A549 treated with Hydrocortisone at 1 μM for 4 hours (cell line): ENCODE measurements around the gene ALAS1. TPM values are rescaled to one million over a fixed set of nuclear protein-coding genes. Genes with fewer than 3 reads are reported as not detected.

Source experiments
- total RNA-seq: library from RNA; stranded (reverse); fragments of 200-300 nt; extraction: Qiagen RNA extraction; gene quantifications from 5 replicates; pipeline ENCODE4 v1.2.3, GENCODE V29; 2022

ALAS1 gene
- 43.7 to 52.3 TPM (median 48.9 TPM) in 5 replicates for total RNA-seq

GRCh38 chr3:52197842-52198625, at the start of gene ALAS1:
ALAS1 (plus strand) TSS chr3:52198160; CDS start chr3:52199242, 1,082 bp downstream.

GRCh38 chr3:52154135-52155094, 43.5 kb upstream of the ALAS1 start, which contains the start of gene POC1A:
POC1A (minus strand) TSS chr3:52154423; CDS start chr3:52154372, 51 bp downstream.

GRCh38 chr3:52225452-52226228, 27.7 kb downstream of the ALAS1 start, which contains the start of gene TLR9:
TLR9 (minus strand) TSS chr3:52225645; CDS start chr3:52225529, 116 bp downstream.

GRCh38 chr3:52238761-52239701, 41.1 kb downstream of the ALAS1 start, which contains the start of gene TWF2:
TWF2 (minus strand) TSS chr3:52239158; CDS start chr3:52239016, 142 bp downstream.

GRCh38 chr3:52245322-52246263, 47.6 kb downstream of the ALAS1 start, which contains the start of gene PPM1M:
PPM1M (plus strand) TSS chr3:52245759; CDS start chr3:52245825, 66 bp downstream.

Other genes starting within 250 kb of the ALAS1 start
- gene GPR62, start 242.8 kb upstream of the ALAS1 start, total RNA-seq = not detected in 5 replicates
- gene PCBP4, start 230.7 kb upstream of the ALAS1 start, total RNA-seq = 12.1 to 14.2 TPM (median 13.3 TPM) in 5 replicates
- gene ABHD14B, start 224.1 kb upstream of the ALAS1 start, total RNA-seq = 28.2 to 33.9 TPM (median 32.5 TPM) in 5 replicates
- 10.0 to 16.8 TPM (median 14.4 TPM) in 5 replicates for gene ABHD14A, start 223.1 kb upstream of the ALAS1 start, total RNA-seq
- 21.2 to 26.4 TPM (median 24.4 TPM) in 5 replicates for gene ACY1, start 214.6 kb upstream of the ALAS1 start, total RNA-seq
- gene RPL29, start 202.3 kb upstream of the ALAS1 start, total RNA-seq = 1,296 to 1,373 TPM (median 1,344 TPM) in 5 replicates
- gene DUSP7, start 141.6 kb upstream of the ALAS1 start, total RNA-seq = 20.4 to 21.4 TPM (median 21.2 TPM) in 5 replicates
- gene POC1A, start 43.7 kb upstream of the ALAS1 start, total RNA-seq = 17.7 to 19.8 TPM (median 18.1 TPM) in 5 replicates
- gene TLR9, start 27.5 kb downstream of the ALAS1 start, total RNA-seq = 0.02 to 0.03 TPM in 2 of 5 replicates, not detected in the others
- 59.1 to 71.2 TPM (median 66.9 TPM) in 5 replicates for gene TWF2, start 41.0 kb downstream of the ALAS1 start, total RNA-seq
- gene PPM1M, start 47.6 kb downstream of the ALAS1 start, total RNA-seq = 3.9 to 5.2 TPM (median 4.2 TPM) in 5 replicates
- gene WDR82, start 80.5 kb downstream of the ALAS1 start, total RNA-seq = 49.1 to 59.5 TPM (median 50.8 TPM) in 5 replicates
- gene GLYCTK, start 89.7 kb downstream of the ALAS1 start, total RNA-seq = 3.0 to 4.6 TPM (median 3.9 TPM) in 5 replicates
- gene DNAH1, start 118.2 kb downstream of the ALAS1 start, total RNA-seq = 0.78 to 1.2 TPM (median 0.97 TPM) in 5 replicates
- gene BAP1, start 211.8 kb downstream of the ALAS1 start, total RNA-seq = 33.2 to 39.6 TPM (median 37.1 TPM) in 5 replicates
- 2.2 to 3.9 TPM (median 3.4 TPM) in 5 replicates for gene PHF7, start 212.5 kb downstream of the ALAS1 start, total RNA-seq
- gene SEMA3G, start 246.9 kb downstream of the ALAS1 start, total RNA-seq = 0.03 to 0.16 TPM (median 0.06 TPM) in 5 replicates